Activated CD8-positive, alpha-beta memory T cell treated with anti-CD3 and anti-CD28 coated beads, Interleukin-2, amount 10 ng/mL, durations not matched to agents 7 days and 5 days (primary cell): ENCODE measurements around the gene FOXD4. TPM values are rescaled to one million over a fixed set of nuclear protein-coding genes. Genes with fewer than 3 reads are reported as not detected.
"Not testable (repeated sequence)": the region's sequence is repeated elsewhere in the genome, so short reads cannot be mapped to it uniquely, and the experiment has no call there.

Experiments used
- ATAC-seq: fragments of 150-1000 bp; cut with Tn5 transposase; one replicate; pipeline ENCODE4 v1.10.0; 2021; ENCODE audit warnings: moderate library complexity
- CTCF ChIA-PET: fragments of 350-600 bp; sonication (Branson Sonifier 250); formaldehyde crosslinking; loops from one replicate; lab custom pipeline; 2021; ENCODE audit warnings: antibody characterized with exemption; lab: Charles Lee
- DNase-seq: peaks from one replicate; pipeline ENCODE4 v3.0.0-alpha.2; 2020
- H3K27ac Mint-ChIP-seq: one replicate; pipeline ENCODE4 v1.8.0; 2021; ENCODE audit warnings: mild to moderate bottlenecking, mixed read lengths
- H3K27me3 Mint-ChIP-seq: one replicate; pipeline ENCODE4 v1.8.0; 2021; ENCODE audit warnings: mixed read lengths
- H3K36me3 Mint-ChIP-seq: one replicate; pipeline ENCODE4 v1.8.0; 2021; ENCODE audit warnings: mild to moderate bottlenecking, mixed read lengths
- H3K4me1 Mint-ChIP-seq: one replicate; pipeline ENCODE4 v1.8.0; 2021; ENCODE audit warnings: mixed read lengths
- H3K4me3 Mint-ChIP-seq: one replicate; pipeline ENCODE4 v1.8.0; 2021; ENCODE audit warnings: mild to moderate bottlenecking, moderate library complexity, mixed read lengths
- H3K9me3 Mint-ChIP-seq: one replicate; pipeline ENCODE4 v1.8.0; 2022; ENCODE audit warnings: low read depth, mixed read lengths
- total RNA-seq, 2 experiments: library from RNA; stranded (reverse); gene quantifications; one replicate each; pipeline ENCODE4 v1.2.3, GENCODE V29; 2021

FOXD4 gene
- total RNA-seq, 2 experiments from 2014 or later, result 0.15 to 0.49 TPM

DNA sequence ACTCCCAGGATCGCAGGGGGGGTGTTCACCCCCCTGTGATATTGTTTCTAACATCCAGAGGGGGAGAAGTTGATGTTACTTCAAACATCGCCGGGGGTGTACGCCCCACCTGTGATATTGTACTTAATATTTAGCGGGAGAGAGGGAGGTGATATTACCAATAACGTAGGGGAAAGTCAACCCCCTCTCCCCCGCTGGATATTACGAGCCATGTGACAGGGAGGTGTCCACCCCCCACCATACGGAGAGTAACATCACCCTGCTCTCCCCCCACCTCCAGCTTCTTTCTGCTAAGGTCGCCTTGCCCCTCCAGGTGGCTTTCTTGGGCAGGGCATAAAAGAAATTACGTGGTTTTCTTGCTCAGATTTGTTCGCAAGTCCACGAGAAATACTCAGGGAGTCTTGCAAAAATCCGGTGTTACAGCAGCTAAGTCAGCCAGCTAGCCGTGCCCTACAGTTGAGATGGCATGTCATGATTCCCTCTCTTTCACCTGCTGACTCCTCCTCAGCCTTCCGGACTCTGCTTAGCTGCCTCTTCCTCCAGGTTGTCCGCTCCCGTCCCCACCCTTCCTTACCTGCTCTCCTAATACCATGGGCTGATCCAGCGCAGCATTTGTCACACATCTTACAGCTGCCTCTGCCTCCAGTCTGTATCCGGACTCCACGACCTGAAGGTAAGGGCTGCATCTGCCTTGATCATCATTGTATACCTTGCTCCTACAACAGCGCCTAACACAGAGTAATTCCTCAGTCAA lies 9.3 kb downstream of the FOXD4 start:
- H3K4me3 Mint-ChIP-seq, H3K4me1 Mint-ChIP-seq, H3K9me3 Mint-ChIP-seq, H3K36me3 Mint-ChIP-seq, DNase-seq, H3K27ac Mint-ChIP-seq, ATAC-seq: not testable (repeated sequence)
- peaks cover 43% of the 10 kb centered on the region for H3K27me3 Mint-ChIP-seq
- CTCF ChIA-PET, result interaction anchor here (0.6 kb wide), 1 partner anchor 133 kb away, joined by 3 read pairs; no protein-coding TSS in a partner anchor

DNA sequence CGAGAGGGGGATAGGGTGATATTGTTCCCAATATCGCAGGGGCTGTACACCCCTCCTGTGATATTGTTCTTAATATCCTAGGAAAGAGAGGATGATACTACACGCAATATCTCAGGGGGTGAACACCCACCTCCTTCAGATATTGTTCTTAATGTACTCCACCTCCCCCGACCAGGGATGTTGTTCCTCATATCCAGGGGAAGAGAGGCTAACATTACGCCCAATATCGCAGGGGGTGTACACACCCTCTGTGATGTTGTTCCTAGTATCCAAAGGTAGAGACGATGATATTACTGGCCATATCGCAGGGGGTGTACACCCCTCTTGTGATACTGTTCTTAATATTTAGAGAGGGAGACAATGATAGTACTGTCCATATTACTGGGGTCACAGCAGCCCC lies 12.2 kb downstream of the FOXD4 start:
- peaks cover 37% of the 10 kb centered on the region for H3K27me3 Mint-ChIP-seq
- H3K27ac Mint-ChIP-seq, ATAC-seq, H3K4me3 Mint-ChIP-seq, CTCF ChIA-PET, H3K36me3 Mint-ChIP-seq, H3K4me1 Mint-ChIP-seq, DNase-seq, H3K9me3 Mint-ChIP-seq: not testable (repeated sequence)

DNA sequence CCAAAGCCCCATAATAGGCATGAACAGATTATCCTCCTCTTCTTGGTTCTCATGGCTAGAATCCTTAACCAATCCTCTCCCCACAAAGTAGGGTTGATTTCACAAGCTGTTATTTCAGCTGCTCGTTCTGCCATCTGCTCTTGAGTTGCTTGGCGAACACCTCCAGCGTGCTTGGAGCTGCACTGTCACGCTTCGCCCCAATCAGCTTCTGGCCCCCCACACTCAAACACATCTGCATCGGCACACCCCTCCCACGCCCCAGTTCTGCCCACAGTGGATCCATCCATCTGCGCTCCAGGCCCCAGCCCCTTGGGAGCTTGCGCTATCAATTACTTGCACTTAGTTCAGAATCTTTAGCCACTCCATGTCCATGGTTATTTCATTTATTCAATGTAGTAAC lies 17.8 kb downstream of the FOXD4 start:
- H3K27ac Mint-ChIP-seq, ATAC-seq, H3K27me3 Mint-ChIP-seq, H3K4me3 Mint-ChIP-seq, DNase-seq, CTCF ChIA-PET, H3K4me1 Mint-ChIP-seq, H3K36me3 Mint-ChIP-seq, H3K9me3 Mint-ChIP-seq: not testable (repeated sequence)

DNA sequence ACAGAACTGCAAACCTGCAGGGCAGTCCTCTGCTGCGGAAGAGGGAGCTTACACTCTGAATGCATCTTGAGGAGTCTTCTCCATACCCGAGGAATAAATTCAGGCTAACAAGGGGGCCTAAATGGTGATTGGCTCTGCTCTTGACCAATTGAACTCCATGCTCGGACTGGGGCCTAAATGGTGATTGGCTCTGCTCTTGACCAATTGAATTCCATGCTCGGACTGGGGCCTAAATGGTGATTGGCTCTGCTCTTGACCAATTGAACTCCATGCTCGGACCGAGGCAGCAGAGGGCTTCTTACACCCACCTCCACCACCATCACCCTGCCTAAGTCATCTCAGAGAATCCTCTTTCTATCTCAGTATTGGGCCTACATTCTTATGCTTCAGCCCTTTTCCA lies 18.4 kb downstream of the FOXD4 start:
- H3K4me3 Mint-ChIP-seq, CTCF ChIA-PET, ATAC-seq, H3K9me3 Mint-ChIP-seq, H3K27ac Mint-ChIP-seq, H3K4me1 Mint-ChIP-seq, DNase-seq, H3K36me3 Mint-ChIP-seq: not testable (repeated sequence)
- peaks cover 11% of the 10 kb centered on the region for H3K27me3 Mint-ChIP-seq

DNA sequence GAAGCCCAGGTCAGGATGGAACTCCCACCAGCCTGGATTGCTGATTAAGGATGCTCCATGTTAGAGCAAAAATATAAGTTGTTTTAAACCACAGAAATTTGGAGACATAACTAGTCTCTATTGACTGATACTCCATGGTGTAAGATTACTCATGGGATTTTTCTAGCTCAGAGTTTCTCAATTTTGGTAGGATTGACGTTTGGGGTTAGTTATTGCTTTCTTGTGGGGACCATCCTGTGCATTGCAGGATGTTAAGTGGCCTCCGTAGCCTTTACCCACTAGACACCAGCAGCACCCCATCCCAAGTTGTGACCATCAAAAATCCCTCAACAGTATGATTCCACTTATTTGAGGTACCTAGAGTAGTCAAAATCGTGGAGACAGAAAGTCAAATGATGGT lies 19.4 kb downstream of the FOXD4 start:
- H3K27ac Mint-ChIP-seq, DNase-seq, H3K9me3 Mint-ChIP-seq, CTCF ChIA-PET, ATAC-seq, H3K4me3 Mint-ChIP-seq, H3K27me3 Mint-ChIP-seq, H3K4me1 Mint-ChIP-seq, H3K36me3 Mint-ChIP-seq: not testable (repeated sequence)

DNA sequence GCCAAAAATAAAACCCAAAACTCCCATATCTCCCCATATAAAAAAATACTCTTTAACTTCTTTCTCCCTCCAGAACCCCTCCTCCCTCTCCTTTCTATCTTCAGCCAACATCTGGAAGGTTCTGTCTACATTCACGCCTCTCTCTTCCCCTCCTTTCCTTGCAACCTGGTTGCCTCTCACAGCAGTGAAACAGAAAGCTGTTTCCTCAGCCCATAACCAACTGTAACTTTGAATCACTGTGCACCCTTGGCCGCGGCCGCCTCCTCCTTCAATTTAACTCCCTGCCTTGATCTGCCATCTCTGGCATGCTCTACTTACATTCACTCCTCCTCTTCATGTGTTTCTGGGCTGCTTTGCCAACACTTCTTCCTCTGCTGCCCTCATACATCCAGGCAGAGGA lies 23.2 kb downstream of the FOXD4 start:
- H3K27me3 Mint-ChIP-seq, H3K27ac Mint-ChIP-seq, ATAC-seq, DNase-seq, H3K4me3 Mint-ChIP-seq, H3K9me3 Mint-ChIP-seq, H3K36me3 Mint-ChIP-seq, CTCF ChIA-PET, H3K4me1 Mint-ChIP-seq: not testable (repeated sequence)

DNA sequence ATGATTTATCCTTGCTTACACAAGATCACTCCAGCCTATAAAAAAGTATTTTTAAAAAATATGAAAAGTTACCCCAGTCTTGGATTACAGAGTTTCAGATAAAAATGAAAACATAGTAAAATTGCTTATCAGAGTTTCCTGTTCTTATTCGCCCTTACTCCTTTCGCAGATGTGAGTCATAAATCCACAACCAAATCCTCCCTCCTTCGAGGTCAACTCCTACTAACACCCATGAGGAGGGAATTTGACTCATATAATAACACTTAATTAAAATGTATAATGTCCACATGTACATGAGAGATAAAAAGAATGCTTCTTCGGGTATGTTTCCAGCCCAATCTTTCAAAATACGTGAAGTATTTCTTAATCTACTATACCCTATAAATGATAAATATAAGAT lies 23.9 kb downstream of the FOXD4 start:
- H3K27ac Mint-ChIP-seq, H3K4me1 Mint-ChIP-seq, H3K27me3 Mint-ChIP-seq, H3K4me3 Mint-ChIP-seq, ATAC-seq, CTCF ChIA-PET, H3K36me3 Mint-ChIP-seq, DNase-seq, H3K9me3 Mint-ChIP-seq: not testable (repeated sequence)

DNA sequence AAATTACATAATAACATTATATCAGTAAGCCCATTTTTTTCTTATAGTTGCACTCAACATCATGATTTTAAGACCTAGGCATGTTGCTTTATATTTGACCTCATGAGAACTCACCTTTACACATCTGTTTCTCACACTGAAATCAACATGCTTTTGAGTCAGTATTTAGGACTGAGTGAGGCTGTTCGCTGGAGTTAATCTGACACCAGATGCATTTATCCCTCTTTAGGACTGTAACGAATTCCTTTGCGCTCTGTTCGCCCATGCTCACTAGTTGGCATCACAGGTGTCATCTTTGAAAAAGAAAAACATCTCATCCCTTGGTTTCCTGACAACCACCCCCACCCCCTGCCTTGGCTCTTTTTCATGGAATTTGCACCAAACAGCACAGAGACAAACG lies 24.3 kb downstream of the FOXD4 start:
- H3K9me3 Mint-ChIP-seq, H3K27ac Mint-ChIP-seq, H3K27me3 Mint-ChIP-seq, DNase-seq, H3K4me1 Mint-ChIP-seq, H3K4me3 Mint-ChIP-seq, ATAC-seq, CTCF ChIA-PET, H3K36me3 Mint-ChIP-seq: not testable (repeated sequence)

DNA sequence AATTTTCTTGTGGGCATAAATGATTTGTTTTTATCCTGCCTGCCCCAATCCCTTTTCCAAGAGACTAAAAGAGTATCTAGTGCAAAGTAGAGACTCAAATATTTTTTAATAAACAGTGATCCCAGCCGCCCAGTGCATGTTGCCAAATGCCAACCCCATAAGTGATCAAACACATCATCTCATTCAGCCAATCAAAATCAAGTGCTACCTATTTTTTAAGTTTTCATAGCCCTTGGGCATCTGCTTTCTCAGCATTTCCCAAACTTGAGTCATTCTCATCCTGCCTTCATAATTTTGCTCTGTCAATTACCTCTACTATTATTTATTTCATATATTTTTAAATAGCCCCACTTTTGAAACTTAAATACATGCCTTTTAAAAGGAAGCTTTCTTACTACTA lies 27.4 kb downstream of the FOXD4 start:
- CTCF ChIA-PET, H3K27ac Mint-ChIP-seq, H3K36me3 Mint-ChIP-seq, H3K4me3 Mint-ChIP-seq, H3K9me3 Mint-ChIP-seq, ATAC-seq, H3K4me1 Mint-ChIP-seq, H3K27me3 Mint-ChIP-seq, DNase-seq: not testable (repeated sequence)

DNA sequence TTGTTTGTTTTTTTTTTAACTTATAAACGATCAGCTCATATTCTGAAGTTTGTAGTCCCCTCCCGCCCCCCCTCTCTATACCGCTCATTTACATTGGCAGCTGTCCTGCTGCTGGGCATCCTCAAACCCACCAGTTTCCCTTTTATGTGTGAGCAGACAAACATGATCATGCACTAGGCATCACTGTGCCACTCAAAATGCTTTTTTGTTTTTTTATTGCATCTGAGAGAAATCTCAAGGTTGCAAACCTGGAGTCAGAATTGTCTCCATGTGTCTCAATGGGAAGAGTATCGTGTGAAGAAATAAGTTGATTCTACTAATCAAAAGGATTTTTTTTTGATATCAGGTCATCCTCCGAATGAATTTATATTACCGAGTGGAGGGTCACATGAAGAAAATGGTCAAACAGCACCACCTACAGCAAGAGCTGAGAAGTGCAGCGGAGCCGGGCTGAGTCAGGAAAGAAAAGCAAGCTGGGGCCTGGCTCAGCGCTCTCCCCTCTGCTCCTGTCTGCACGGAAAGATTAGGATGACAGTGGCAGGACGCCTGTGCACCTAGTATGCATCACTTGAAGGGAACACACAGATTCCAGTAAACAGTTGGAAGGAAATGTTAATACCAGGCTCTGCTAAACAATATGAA lies 29.7 kb downstream of the FOXD4 start:
- H3K36me3 Mint-ChIP-seq, H3K27me3 Mint-ChIP-seq, CTCF ChIA-PET, H3K4me3 Mint-ChIP-seq, H3K27ac Mint-ChIP-seq, H3K4me1 Mint-ChIP-seq, DNase-seq, H3K9me3 Mint-ChIP-seq: not testable (repeated sequence)
- ATAC-seq, result peak; percentile 86

DNA sequence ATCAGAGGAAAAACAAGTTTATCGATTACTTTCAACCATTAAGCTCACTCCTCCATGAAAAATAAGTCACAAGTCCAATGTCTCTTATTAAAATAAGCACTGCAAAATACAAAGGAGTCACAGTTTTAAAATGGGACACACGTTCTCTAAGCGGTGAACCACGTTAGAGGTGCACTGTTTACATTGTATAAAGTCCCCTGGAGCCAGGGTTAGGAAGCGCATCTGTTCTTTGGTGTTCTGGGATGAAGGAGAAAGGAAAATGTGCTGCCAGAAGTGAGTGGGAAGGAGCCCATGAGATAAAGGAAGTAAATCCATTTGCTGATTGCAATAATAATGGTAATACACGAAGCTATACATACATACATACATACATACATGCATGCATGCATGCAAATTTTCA lies 30.4 kb downstream of the FOXD4 start:
- H3K36me3 Mint-ChIP-seq, H3K27ac Mint-ChIP-seq, H3K4me1 Mint-ChIP-seq, H3K9me3 Mint-ChIP-seq, H3K27me3 Mint-ChIP-seq, ATAC-seq, CTCF ChIA-PET, DNase-seq, H3K4me3 Mint-ChIP-seq: not testable (repeated sequence)

DNA sequence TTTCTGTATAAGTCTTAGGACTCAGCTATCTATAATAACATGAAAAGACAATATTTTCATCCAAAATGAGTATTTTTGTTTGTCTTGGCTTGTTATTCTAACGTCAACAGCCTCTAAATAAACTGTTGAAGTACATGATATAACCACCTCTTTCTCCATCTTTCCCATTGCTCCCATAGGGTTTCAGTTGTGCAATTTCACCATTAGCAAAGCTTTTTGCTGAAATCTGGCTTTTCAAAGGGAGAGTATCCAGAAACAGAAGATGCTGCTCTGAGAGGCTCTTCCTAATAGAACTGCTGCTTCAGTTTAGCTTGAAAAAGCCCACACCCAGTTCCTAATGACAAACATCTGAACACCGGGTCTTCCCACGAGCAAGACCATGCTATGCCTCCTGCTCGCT lies 31.1 kb downstream of the FOXD4 start:
- ATAC-seq, DNase-seq, H3K4me1 Mint-ChIP-seq, H3K36me3 Mint-ChIP-seq, H3K9me3 Mint-ChIP-seq, CTCF ChIA-PET, H3K27me3 Mint-ChIP-seq, H3K4me3 Mint-ChIP-seq, H3K27ac Mint-ChIP-seq: not testable (repeated sequence)

DNA sequence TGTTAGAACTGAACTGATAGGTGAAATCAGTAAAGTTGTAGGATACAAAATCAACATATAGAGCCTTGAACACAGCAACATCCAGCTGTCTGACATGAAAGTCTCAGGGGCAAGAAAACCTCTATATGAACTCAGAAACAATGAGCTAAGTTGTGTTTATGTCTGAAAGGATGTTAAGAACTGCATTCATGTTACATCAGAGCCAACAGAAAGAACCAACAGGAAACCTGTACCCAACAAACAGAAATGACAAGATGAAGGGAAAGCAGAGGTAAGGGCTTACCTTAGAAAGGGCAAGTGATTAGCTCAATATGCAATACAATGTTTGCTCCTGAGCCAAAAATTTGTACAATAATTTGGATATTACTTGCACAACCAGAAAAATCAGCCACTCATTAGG lies 31.5 kb downstream of the FOXD4 start:
- H3K4me1 Mint-ChIP-seq, H3K36me3 Mint-ChIP-seq, H3K27me3 Mint-ChIP-seq, CTCF ChIA-PET, ATAC-seq, H3K27ac Mint-ChIP-seq, H3K9me3 Mint-ChIP-seq, DNase-seq, H3K4me3 Mint-ChIP-seq: not testable (repeated sequence)

DNA sequence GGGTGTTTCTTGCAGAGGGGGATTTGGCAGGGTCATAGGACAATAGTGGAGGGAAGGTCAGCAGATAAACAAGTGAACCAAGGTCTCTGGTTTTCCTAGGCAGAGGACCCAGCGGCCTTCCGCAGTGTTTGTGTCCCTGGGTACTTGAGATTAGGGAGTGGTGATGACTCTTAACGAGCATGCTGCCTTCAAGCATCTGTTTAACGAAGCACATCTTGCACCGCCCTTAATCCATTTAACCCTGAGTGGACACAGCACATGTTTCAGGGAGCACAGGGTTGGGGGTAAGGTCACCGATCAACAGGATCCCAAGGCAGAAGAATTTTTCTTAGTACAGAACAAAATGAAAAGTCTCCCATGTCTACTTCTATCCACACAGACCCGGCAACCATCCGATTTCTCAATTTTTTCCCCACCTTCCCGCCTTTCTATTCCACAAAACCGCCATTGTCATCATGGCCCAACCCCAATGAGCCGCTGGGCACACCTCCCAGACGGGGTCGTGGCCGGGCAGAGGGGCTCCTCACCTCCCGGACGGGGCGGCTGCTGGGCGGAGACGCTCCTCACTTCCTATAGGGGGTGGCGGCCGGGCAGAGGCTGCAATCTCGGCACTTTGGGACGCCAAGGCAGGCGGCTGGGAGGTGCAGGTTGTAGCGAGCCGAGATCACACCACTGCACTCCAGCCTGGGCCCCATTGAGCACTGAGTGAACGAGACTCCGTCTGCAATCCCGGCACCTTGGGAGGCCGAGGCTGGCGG lies 35.1 kb downstream of the FOXD4 start:
- DNase-seq, ATAC-seq, H3K27me3 Mint-ChIP-seq, CTCF ChIA-PET, H3K36me3 Mint-ChIP-seq, H3K9me3 Mint-ChIP-seq, H3K4me1 Mint-ChIP-seq, H3K4me3 Mint-ChIP-seq, H3K27ac Mint-ChIP-seq: not testable (repeated sequence)
